ENCODE results near the gene NEIL3.

GRCh38 chr4:177349191-177349590 lies 39.5 kb downstream of the NEIL3 start:
- TF ChIP-seq POLR2AphosphoS5 (IDR thresholded peaks at IDR 0.05; ENCODE audit: borderline replicate concordance, low read depth, low read length), result no peak
- no peak for TF ChIP-seq FOXP2 (optimal IDR thresholded peaks at IDR 0.05; ENCODE audit: control extremely low read depth, extremely low read length, insufficient read depth)
- no peak for TF ChIP-seq EZH2 (IDR thresholded peaks at IDR 0.05)

Measured in SK-N-MC (cell line).